GM19193 (cell line): ENCODE results near the gene DPM1.

Experiments
- POLR2A ChIP-seq: IDR thresholded peaks from 4 replicates; pipeline ENCODE4 v1.6.1; 2011; ENCODE audit not compliant: insufficient read depth, insufficient read length; ENCODE audit errors: extremely low read depth

The DPM1 gene

GRCh38 chr20:50900261-50900660 is 58.1 kb downstream of the DPM1 start:
- TF ChIP-seq POLR2A = no peak

- no peak for TF ChIP-seq POLR2A
These were observed 59.9 kb downstream of the DPM1 start for GRCh38 chr20:50898475-50898874.

GRCh38 chr20:50895111-50895830 is 63.1 kb downstream of the DPM1 start:
- no peak for TF ChIP-seq POLR2A

- TF ChIP-seq POLR2A = no peak
These were observed 64.7 kb downstream of the DPM1 start for GRCh38 chr20:50893620-50894019.

GRCh38 chr20:50892394-50892793 is 65.9 kb downstream of the DPM1 start:
- TF ChIP-seq POLR2A = no peak

GRCh38 chr20:50891138-50891537 is 67.2 kb downstream of the DPM1 start:
- TF ChIP-seq POLR2A = no peak

GRCh38 chr20:50887576-50887975 is 70.8 kb downstream of the DPM1 start:
- TF ChIP-seq POLR2A = no peak

- TF ChIP-seq POLR2A = no peak
These were observed 72.0 kb downstream of the DPM1 start for GRCh38 chr20:50886184-50886790.

- TF ChIP-seq POLR2A = no peak
These were observed 72.6 kb downstream of the DPM1 start for GRCh38 chr20:50885781-50886180.

GRCh38 chr20:50885068-50885467 is 73.3 kb downstream of the DPM1 start:
- peak; percentile 22 for TF ChIP-seq POLR2A
